H9 (cell line): Measurements from ENCODE around the gene SCLY. TPM values are rescaled to one million over a fixed set of nuclear protein-coding genes. Genes with fewer than 3 reads are reported as not detected.
A peak's percentile ranks its signal among the peaks of the same experiment; 100 is the strongest.

Experiments
- DNase-seq: peaks from one replicate; pipeline ENCODE4 v3.0.0-alpha.2; 2017
- H2AFZ ChIP-seq: one replicate; pipeline ENCODE4 v1.6.1; 2013; ENCODE audit warnings: mild to moderate bottlenecking, low read length, control low read depth, moderate library complexity
- H2AK5ac ChIP-seq: 2 replicates; pipeline ENCODE4 v1.6.1; 2013; ENCODE audit warnings: low read length, control low read depth, mixed read lengths; ENCODE audit not compliant: insufficient read length
- H2BK120ac ChIP-seq: one replicate; pipeline ENCODE4 v1.6.1; 2013; ENCODE audit warnings: low read depth, mild to moderate bottlenecking, low read length, control low read depth, inconsistent platforms; ENCODE audit not compliant: poor library complexity, severe bottlenecking
- H2BK12ac ChIP-seq: 2 replicates; pipeline ENCODE4 v1.6.1; 2013; ENCODE audit warnings: low read length, control low read depth, mixed read lengths, low read depth; ENCODE audit not compliant: insufficient read length
- H2BK15ac ChIP-seq: 2 replicates; pipeline ENCODE4 v1.6.1; 2013; ENCODE audit warnings: low read depth, low read length, control low read depth
- H2BK20ac ChIP-seq: one replicate; pipeline ENCODE4 v1.6.1; 2013; ENCODE audit warnings: low read depth, mild to moderate bottlenecking, low read length, control low read depth, inconsistent platforms; ENCODE audit not compliant: poor library complexity, severe bottlenecking
- H2BK5ac ChIP-seq: 2 replicates; pipeline ENCODE4 v1.6.1; 2013; ENCODE audit warnings: low read length, control low read depth, mixed read lengths; ENCODE audit not compliant: insufficient read length
- H3K14ac ChIP-seq: 2 replicates; pipeline ENCODE4 v1.6.1; 2013; ENCODE audit warnings: low read length, control low read depth; ENCODE audit not compliant: insufficient read depth
- H3K18ac ChIP-seq: 2 replicates; pipeline ENCODE4 v1.6.1; 2013; ENCODE audit warnings: low read depth, mild to moderate bottlenecking, mixed read lengths, low read length, control low read depth; ENCODE audit not compliant: insufficient read length
- H3K23ac ChIP-seq: 2 replicates; pipeline ENCODE4 v1.6.1; 2013; ENCODE audit warnings: low read length, control low read depth, mixed read lengths, low read depth; ENCODE audit not compliant: insufficient read length
- H3K23me2 ChIP-seq: 2 replicates; pipeline ENCODE4 v1.6.1; 2013; ENCODE audit warnings: low read depth, mild to moderate bottlenecking, mixed read lengths, low read length, control low read depth; ENCODE audit not compliant: insufficient read length, poor library complexity, severe bottlenecking
- H3K27ac ChIP-seq: 2 replicates; pipeline ENCODE4 v1.5.1; 2013; ENCODE audit warnings: low read length, control low read depth, mixed read lengths, low read depth; ENCODE audit not compliant: insufficient read length
- H3K27me3 ChIP-seq: 2 replicates; pipeline ENCODE4 v1.6.1; 2013; ENCODE audit warnings: low read length, control low read depth, inconsistent platforms; ENCODE audit not compliant: insufficient read depth
- H3K4ac ChIP-seq: 2 replicates; pipeline ENCODE4 v1.6.1; 2013; ENCODE audit warnings: low read depth, mild to moderate bottlenecking, control low read depth, inconsistent platforms, low read length, moderate library complexity
- H3K4me1 ChIP-seq: 2 replicates; pipeline ENCODE4 v1.6.1; 2013; ENCODE audit warnings: low read length, control low read depth, inconsistent platforms; ENCODE audit not compliant: insufficient read depth
- H3K4me2 ChIP-seq: 2 replicates; pipeline ENCODE4 v1.6.1; 2013; ENCODE audit warnings: low read length, control low read depth, mixed read lengths; ENCODE audit not compliant: insufficient read length, insufficient read depth
- H3K56ac ChIP-seq: 2 replicates; pipeline ENCODE4 v1.6.1; 2013; ENCODE audit warnings: low read depth, mild to moderate bottlenecking, mixed read lengths, low read length, control low read depth; ENCODE audit not compliant: insufficient read length
- H3K79me1 ChIP-seq: 2 replicates; pipeline ENCODE4 v1.6.1; 2013; ENCODE audit warnings: low read depth, mild to moderate bottlenecking, moderate library complexity, low read length, control low read depth, inconsistent platforms; ENCODE audit not compliant: insufficient read depth, poor library complexity, severe bottlenecking
- H3K79me2 ChIP-seq: 2 replicates; pipeline ENCODE4 v1.6.1; 2013; ENCODE audit warnings: low read length, control low read depth, inconsistent platforms; ENCODE audit not compliant: insufficient read depth
- H3K9ac ChIP-seq: 2 replicates; pipeline ENCODE4 v1.6.1; 2013; ENCODE audit warnings: low read length, control low read depth, mixed read lengths; ENCODE audit not compliant: insufficient read length; ENCODE audit errors: extremely low read depth
- H3K9me3 ChIP-seq: one replicate; pipeline ENCODE4 v1.6.1; 2013; ENCODE audit warnings: low read depth, low read length, inconsistent platforms; ENCODE audit not compliant: control insufficient read depth
- H3T11ph ChIP-seq: one replicate; pipeline ENCODE4 v1.6.1; 2013; ENCODE audit warnings: mild to moderate bottlenecking, low read length, control low read depth, inconsistent platforms
- H4K20me1 ChIP-seq: one replicate; pipeline ENCODE4 v1.6.1; 2013; ENCODE audit not compliant: control insufficient read depth, insufficient read length, insufficient read depth
- H4K5ac ChIP-seq: 2 replicates; pipeline ENCODE4 v1.6.1; 2013; ENCODE audit warnings: low read depth, mild to moderate bottlenecking, mixed read lengths, low read length, control low read depth; ENCODE audit not compliant: insufficient read length
- H4K8ac ChIP-seq: replicated peaks from 2 replicates; pipeline ENCODE4 v1.6.1; 2013; ENCODE audit warnings: low read length, control low read depth, mixed read lengths, low read depth; ENCODE audit not compliant: insufficient read length
- H4K91ac ChIP-seq: 2 replicates; pipeline ENCODE4 v1.6.1; 2013; ENCODE audit warnings: low read depth, mild to moderate bottlenecking, moderate library complexity, mixed read lengths, low read length, control low read depth; ENCODE audit not compliant: insufficient read length
- H3K27ac Mint-ChIP-seq, 3 experiments: 2 replicates in 2 of 3; 3 replicates in 1 of 3; pipeline ENCODE4 v1.8.0; 2020 to 2021; ENCODE audit warnings: mixed read lengths in 3 of 3, mild to moderate bottlenecking in 1 of 3, moderate library complexity in 1 of 3
- H3K27me3 Mint-ChIP-seq: 2 replicates; pipeline ENCODE4 v1.8.0; 2021; ENCODE audit warnings: low read depth, mild to moderate bottlenecking, moderate library complexity, mixed read lengths
- H3K36me3 Mint-ChIP-seq, 3 experiments: 2 replicates in 2 of 3; 3 replicates in 1 of 3; pipeline ENCODE4 v1.8.0; 2020 to 2021; ENCODE audit warnings: low read depth in 3 of 3, mixed read lengths in 3 of 3; ENCODE audit not compliant: insufficient read depth in 1 of 3
- H3K4me1 Mint-ChIP-seq, 2 experiments: 2 replicates each; pipeline ENCODE4 v1.8.0; 2020; ENCODE audit warnings: mixed read lengths in 2 of 2
- H3K4me3 Mint-ChIP-seq, 2 experiments: 2 replicates in 1 of 2; 3 replicates in 1 of 2; pipeline ENCODE4 v1.8.0; 2020 to 2021; ENCODE audit warnings: mild to moderate bottlenecking in 2 of 2, mixed read lengths in 2 of 2, moderate library complexity in 1 of 2
- H3K9me3 Mint-ChIP-seq, 2 experiments: 2 replicates in 1 of 2; 3 replicates in 1 of 2; pipeline ENCODE4 v1.8.0; 2020; ENCODE audit warnings: mild to moderate bottlenecking in 2 of 2, mixed read lengths in 2 of 2, moderate library complexity in 1 of 2
- CTCF ChIP-seq: fragments of 200-600 bp; sonication (generic); conservative IDR thresholded peaks from 3 replicates; pipeline ENCODE4 v1.8.0; 2021; ENCODE audit warnings: antibody characterized with exemption, mild to moderate bottlenecking
- WGBS: extraction: QIAGEN DNeasy Blood & Tissue Kit; methylation state at CpG from one replicate; pipeline ENCODE4 v1.1.7; 2013; ENCODE audit warnings: missing lambda C conversion rate, low lambda C conversion rate, mixed read lengths; ENCODE audit not compliant: insufficient read length; ENCODE audit errors: extremely low coverage; 5-methylcytosine and 5-hydroxymethylcytosine counted together
- total RNA-seq: library from RNA; stranded (reverse); gene quantifications from 2 replicates; pipeline ENCODE4 v1.2.1, GENCODE V29; 2021

The SCLY gene
- total RNA-seq, 1 experiment from 2014 or later: 55.3 TPM

DNA sequence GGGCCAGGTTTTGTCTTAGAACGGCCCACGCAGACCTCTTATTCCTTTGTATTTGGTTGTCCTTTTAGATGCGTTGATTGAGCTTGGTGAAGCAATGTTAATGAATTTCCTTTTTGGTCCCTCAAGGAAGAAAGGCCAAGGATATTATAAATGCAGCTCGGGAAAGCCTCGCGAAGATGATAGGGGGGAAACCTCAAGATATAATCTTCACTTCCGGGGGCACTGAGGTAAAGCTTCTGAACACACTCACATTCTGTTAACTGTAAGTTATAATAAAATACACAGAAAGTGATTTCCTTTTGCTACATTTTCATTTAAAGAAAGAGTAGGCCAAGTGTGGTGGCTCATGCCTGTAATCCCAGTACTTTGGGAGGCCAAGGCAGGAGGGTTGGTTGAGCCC lies 7.1 kb downstream of the SCLY start:
- no peak overlapping the region for H4K91ac ChIP-seq
- peaks cover 65 to 85% (median 75%) of the 10 kb centered on the region in 3 experiments; a peak in 6 of 7 replicates for H3K36me3 Mint-ChIP-seq
- H3K23me2 ChIP-seq: no peaks in the 10 kb centered on the region
- no peaks in the 10 kb centered on the region for H3K9me3 Mint-ChIP-seq
- H3K56ac ChIP-seq: no peak overlapping the region
- H3K79me2 ChIP-seq: peaks cover 2% of the 10 kb centered on the region; the same call in 1 of the 2 replicates
- no CpG with 5 or more reads among the region's 7 CpGs for whole genome bisulfite sequencing
- H3K9me3 ChIP-seq: no peaks in the 10 kb centered on the region
- no peak overlapping the region for H2BK15ac ChIP-seq
- no peaks in the 10 kb centered on the region for H4K20me1 ChIP-seq
- no peak overlapping the region for H2BK5ac ChIP-seq
- H3K14ac ChIP-seq: no peak overlapping the region
- no peak for TF ChIP-seq CTCF
- H4K8ac ChIP-seq: no peak overlapping the region
- no peak overlapping the region for H2AK5ac ChIP-seq
- no peak for DNase-seq
- no peak overlapping the region for H2BK12ac ChIP-seq
- no peak overlapping the region for H2BK20ac ChIP-seq
- H3K27ac Mint-ChIP-seq: peak overlapping the region in 1 of 3 experiments; percentile 57; a peak in 2 of 7 replicates
- peaks cover 7 to 9% of the 10 kb centered on the region in 2 experiments for H3K4me1 Mint-ChIP-seq
- H3K79me1 ChIP-seq: peaks cover 7% of the 10 kb centered on the region
- H3K4me1 ChIP-seq: peaks cover 2% of the 10 kb centered on the region
- no peak overlapping the region for H3K18ac ChIP-seq
- H3T11ph ChIP-seq: no peak overlapping the region
- no peak overlapping the region for H3K4me3 Mint-ChIP-seq
- H4K5ac ChIP-seq: no peak overlapping the region
- no peak overlapping the region for H2AFZ ChIP-seq
- H3K27me3 Mint-ChIP-seq: no peaks in the 10 kb centered on the region
- no peak overlapping the region for H3K4ac ChIP-seq
- no peak overlapping the region for H3K9ac ChIP-seq
- no peak overlapping the region for H2BK120ac ChIP-seq
- H3K27ac ChIP-seq: no peak overlapping the region
- H3K4me2 ChIP-seq: no peak overlapping the region
- no peaks in the 10 kb centered on the region for H3K27me3 ChIP-seq
- no peak overlapping the region for H3K23ac ChIP-seq
